ENCODE results near the gene GRAMD4. TPM values are rescaled to one million over a fixed set of nuclear protein-coding genes. Genes with fewer than 3 reads are reported as not detected.

Gene GRAMD4
- total and polyA plus RNA-seq, 3 donors from 2014 or later = 20.8 to 81.5 (median 61.2) TPM

DNA sequence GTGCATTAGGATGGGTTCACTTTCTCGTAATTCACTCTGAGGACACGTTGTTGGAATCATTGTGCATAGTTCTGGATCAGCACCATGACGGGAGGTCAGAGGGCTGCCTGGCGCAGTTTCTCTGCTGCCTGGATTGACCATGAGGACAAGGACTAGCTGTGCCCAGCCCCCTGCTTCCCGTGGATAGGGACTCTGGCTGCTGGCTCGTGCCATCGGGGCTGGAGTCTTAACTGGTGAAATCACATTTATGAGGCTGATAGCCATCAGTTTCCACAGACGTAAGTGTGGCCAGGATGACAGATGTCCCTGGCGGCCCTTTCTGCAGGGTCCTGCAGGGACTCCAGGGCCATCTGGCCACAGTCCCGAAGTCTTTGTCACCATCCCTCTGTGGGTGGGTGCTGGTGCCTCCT lies 24.1 kb upstream of the GRAMD4 start:
- no peak overlapping the region for H3K4me3 ChIP-seq
- H3K9me3 ChIP-seq = no peaks in the 10 kb centered on the region
- 70 to 81% methylated on average over 10 of the region's 10 CpGs for WGBS, 2 donors
- peaks cover 5% of the 10 kb centered on the region for H3K4me1 ChIP-seq
- H3K27me3 ChIP-seq = no peaks in the 10 kb centered on the region
- H3K36me3 ChIP-seq (ENCODE audit: low read depth, missing control alignments) = no peaks in the 10 kb centered on the region
- no peak for DNase-seq
- TF ChIP-seq, protein P1, sequence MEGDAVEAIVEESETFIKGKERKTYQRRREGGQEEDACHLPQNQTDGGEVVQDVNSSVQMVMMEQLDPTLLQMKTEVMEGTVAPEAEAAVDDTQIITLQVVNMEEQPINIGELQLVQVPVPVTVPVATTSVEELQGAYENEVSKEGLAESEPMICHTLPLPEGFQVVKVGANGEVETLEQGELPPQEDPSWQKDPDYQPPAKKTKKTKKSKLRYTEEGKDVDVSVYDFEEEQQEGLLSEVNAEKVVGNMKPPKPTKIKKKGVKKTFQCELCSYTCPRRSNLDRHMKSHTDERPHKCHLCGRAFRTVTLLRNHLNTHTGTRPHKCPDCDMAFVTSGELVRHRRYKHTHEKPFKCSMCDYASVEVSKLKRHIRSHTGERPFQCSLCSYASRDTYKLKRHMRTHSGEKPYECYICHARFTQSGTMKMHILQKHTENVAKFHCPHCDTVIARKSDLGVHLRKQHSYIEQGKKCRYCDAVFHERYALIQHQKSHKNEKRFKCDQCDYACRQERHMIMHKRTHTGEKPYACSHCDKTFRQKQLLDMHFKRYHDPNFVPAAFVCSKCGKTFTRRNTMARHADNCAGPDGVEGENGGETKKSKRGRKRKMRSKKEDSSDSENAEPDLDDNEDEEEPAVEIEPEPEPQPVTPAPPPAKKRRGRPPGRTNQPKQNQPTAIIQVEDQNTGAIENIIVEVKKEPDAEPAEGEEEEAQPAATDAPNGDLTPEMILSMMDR (IDR thresholded peaks at IDR 0.05) = no peak
- no peak for TF ChIP-seq POLR2A (IDR thresholded peaks at IDR 0.05)
- intact Hi-C loops (cut with DNase I; ENCODE audit: low total_unique reads) = no loop called here
- H3K27ac ChIP-seq = no peak overlapping the region

DNA sequence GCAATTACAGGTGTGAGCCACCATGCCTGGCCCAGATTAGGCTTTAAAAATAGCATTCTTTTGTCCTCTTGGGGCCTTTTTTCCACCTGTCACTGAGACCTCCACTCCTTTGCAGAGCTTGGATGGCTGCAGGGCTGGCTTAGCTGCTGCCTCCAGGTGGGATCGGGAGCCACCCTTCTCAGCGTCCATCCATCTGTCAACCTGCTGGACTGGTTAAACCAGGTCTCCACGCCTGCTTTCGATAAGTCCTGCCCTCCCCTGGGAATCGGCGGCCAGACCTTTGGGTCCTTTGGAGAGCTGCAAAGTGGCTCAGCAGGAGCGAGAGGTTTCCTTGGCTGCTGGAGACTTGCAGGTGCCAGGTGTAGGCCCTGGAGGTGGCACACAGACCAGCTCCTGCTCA lies 23.4 kb upstream of the GRAMD4 start:
- no peak for DNase-seq
- Histone ChIP-seq H3K4me3 (no peak overlapping the region), H3K27ac (no peak overlapping the region)

DNA sequence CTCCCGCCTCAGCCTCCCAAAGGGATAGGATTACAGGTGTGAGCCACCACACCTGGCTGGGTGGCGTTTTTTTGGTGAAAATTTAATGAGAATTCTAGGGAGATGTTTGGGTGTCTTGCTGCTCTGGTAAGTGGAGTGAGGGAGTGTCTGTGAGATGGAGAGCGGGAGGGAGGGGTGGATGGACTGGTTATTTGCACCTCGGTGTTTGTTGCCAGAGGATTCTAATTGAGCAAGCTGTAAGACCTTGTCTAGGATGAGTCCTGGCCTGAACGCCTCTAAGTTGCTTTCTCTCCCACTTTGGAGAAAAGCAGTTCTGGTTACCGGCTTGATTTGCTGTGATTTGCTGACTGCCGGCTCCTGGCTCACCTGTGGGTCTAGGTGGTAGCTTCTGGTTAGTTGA lies 22.0 kb upstream of the GRAMD4 start:
- 95 to 96% methylated on average over 7 of the region's 7 CpGs for WGBS, 2 donors
- H3K9me3 ChIP-seq = no peaks in the 10 kb centered on the region
- H3K4me3 ChIP-seq = no peak overlapping the region
- no peak overlapping the region for H3K27ac ChIP-seq
- no peaks in the 10 kb centered on the region for H3K4me1 ChIP-seq
- intact Hi-C loops (cut with DNase I; ENCODE audit: low total_unique reads) = no loop called here
- TF ChIP-seq, protein P1 (IDR thresholded peaks at IDR 0.05) = no peak
- no peak for TF ChIP-seq POLR2A (IDR thresholded peaks at IDR 0.05)
- H3K36me3 ChIP-seq (ENCODE audit: low read depth, missing control alignments) = no peaks in the 10 kb centered on the region
- H3K27me3 ChIP-seq = no peaks in the 10 kb centered on the region
- DNase-seq = no peak

More for the DNA sequence above, 23.4 kb upstream of the GRAMD4 start:
- intact Hi-C loops (cut with DNase I; ENCODE audit: low total_unique reads) = no loop called here
- no peaks in the 10 kb centered on the region for H3K27me3 ChIP-seq
- TF ChIP-seq POLR2A (IDR thresholded peaks at IDR 0.05) = no peak
- TF ChIP-seq, protein P1 (IDR thresholded peaks at IDR 0.05) = no peak
- H3K4me1 ChIP-seq = peaks cover 5% of the 10 kb centered on the region
- H3K36me3 ChIP-seq (ENCODE audit: low read depth, missing control alignments) = no peaks in the 10 kb centered on the region
- WGBS, 2 donors = 85 to 100% methylated on average over 1 to 7 of the region's 7 CpGs
- no peaks in the 10 kb centered on the region for H3K9me3 ChIP-seq

DNA sequence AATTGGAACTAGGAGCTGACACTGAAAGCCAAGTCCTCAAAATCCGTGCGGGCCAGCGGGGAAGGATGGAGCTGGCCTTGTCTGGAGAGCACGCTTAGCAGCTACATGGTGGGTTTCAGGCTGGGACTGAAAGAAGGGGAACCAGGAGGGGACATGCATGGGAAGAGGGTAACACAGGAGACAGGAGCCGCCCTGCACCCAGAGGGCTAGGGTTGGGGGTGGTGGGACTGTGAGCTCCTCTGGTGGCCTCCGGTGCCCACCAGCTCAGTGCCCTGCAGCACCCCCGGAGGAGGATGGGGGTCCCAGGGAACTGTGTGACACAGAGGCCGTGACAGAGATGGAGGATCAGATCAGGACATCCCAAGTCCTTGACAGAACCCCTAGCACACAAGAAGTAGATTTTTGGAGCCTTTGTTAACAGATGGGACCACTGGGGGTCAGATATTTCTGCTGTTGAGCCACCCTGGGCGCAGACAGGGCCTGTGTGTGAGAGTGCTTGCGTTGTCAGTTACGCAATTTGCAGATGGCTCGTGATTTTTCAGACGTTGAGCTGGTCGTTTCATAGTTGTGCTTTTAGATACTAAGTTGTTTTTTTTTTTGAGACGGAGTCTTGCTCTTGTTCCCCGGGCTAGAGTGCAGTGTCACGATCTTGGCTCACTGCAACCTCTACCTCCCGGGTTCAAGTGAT lies 21.3 kb upstream of the GRAMD4 start:
- Histone ChIP-seq H3K36me3 (ENCODE audit: low read depth, missing control alignments) (no peaks in the 10 kb centered on the region), H3K27me3 (no peaks in the 10 kb centered on the region), H3K4me3 (no peak overlapping the region), H3K9me3 (no peaks in the 10 kb centered on the region), H3K27ac (no peak overlapping the region), H3K4me1 (no peaks in the 10 kb centered on the region)
- no peak for TF ChIP-seq POLR2A (IDR thresholded peaks at IDR 0.05)
- intact Hi-C loops (cut with DNase I; ENCODE audit: low total_unique reads) = no loop called here
- 81 to 82% methylated on average over 18 of the region's 18 CpGs for WGBS, 2 donors
- DNase-seq = no peak

DNA sequence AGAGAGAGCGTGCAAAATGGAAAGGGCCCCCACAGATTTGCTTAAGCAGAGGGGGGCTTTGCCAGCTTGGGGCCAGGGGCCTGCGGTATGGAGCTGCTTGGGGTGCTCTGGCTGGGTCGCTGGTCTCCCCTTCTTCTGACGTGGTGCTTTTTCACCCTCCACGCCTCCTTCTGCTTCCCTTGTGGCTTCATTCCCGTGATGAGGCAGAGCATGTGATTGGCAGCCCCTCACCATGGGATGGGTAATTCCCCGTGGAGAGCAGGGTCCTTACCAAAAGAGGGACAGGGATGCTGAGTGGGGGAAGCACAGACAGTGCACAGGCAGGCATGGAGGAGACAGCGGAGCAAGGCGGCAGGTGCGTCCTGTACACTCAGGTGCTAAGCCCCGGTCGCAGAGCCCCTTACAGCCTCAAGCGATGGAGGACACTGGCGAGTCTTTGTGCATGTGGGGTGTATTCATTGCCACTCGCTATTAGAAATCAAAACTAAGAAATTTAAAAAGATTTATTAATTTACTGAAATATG lies 19.9 kb upstream of the GRAMD4 start:
- Histone ChIP-seq H3K9me3 (no peaks in the 10 kb centered on the region), H3K27me3 (no peaks in the 10 kb centered on the region), H3K27ac (no peak overlapping the region), H3K4me3 (no peak overlapping the region), H3K4me1 (no peaks in the 10 kb centered on the region), H3K36me3 (ENCODE audit: low read depth, missing control alignments) (no peaks in the 10 kb centered on the region)
- intact Hi-C loops (cut with DNase I; ENCODE audit: low total_unique reads) = no loop called here
- WGBS, 2 donors = 88 to 91% methylated on average over 15 of the region's 15 CpGs
- no peak for DNase-seq
- TF ChIP-seq, protein P1 (IDR thresholded peaks at IDR 0.05) = no peak
- no peak for TF ChIP-seq POLR2A (IDR thresholded peaks at IDR 0.05)

Data from testis (tissue), 3 donors.